ENCODE measurements around the gene PXT1. TPM values are rescaled to one million over a fixed set of nuclear protein-coding genes. Genes with fewer than 3 reads are reported as not detected.

The PXT1 gene
- total RNA-seq, 3 donors from 2014 or later (not counting 1 experiment from before 2014, with no cell fraction given), result 0.27 to 1.0 (median 0.28) TPM

- H3K4me3 ChIP-seq (ENCODE audit: low read length), result no peak overlapping the region
- H3K9me3 Mint-ChIP-seq, result no peaks in the 10 kb centered on the region
- WGBS (ENCODE audit: insufficient coverage), result no CpG with 5 or more reads among the region's 3 CpGs
- peaks cover 11% of the 10 kb centered on the region for H3K4me1 ChIP-seq (ENCODE audit: control insufficient read depth, insufficient read depth, low read length)
- H3K27ac ChIP-seq (ENCODE audit: low read length), result no peak overlapping the region
- H3K36me3 Mint-ChIP-seq, result no peaks in the 10 kb centered on the region
- ATAC-seq, result no peak
- TF ChIP-seq, protein P1, sequence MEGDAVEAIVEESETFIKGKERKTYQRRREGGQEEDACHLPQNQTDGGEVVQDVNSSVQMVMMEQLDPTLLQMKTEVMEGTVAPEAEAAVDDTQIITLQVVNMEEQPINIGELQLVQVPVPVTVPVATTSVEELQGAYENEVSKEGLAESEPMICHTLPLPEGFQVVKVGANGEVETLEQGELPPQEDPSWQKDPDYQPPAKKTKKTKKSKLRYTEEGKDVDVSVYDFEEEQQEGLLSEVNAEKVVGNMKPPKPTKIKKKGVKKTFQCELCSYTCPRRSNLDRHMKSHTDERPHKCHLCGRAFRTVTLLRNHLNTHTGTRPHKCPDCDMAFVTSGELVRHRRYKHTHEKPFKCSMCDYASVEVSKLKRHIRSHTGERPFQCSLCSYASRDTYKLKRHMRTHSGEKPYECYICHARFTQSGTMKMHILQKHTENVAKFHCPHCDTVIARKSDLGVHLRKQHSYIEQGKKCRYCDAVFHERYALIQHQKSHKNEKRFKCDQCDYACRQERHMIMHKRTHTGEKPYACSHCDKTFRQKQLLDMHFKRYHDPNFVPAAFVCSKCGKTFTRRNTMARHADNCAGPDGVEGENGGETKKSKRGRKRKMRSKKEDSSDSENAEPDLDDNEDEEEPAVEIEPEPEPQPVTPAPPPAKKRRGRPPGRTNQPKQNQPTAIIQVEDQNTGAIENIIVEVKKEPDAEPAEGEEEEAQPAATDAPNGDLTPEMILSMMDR (IDR thresholded peaks at IDR 0.05), result no peak
- H3K27me3 ChIP-seq (ENCODE audit: control insufficient read depth, insufficient read depth, low read length), result no peaks in the 10 kb centered on the region
- no peaks in the 10 kb centered on the region for H3K27me3 Mint-ChIP-seq (ENCODE audit: low read depth in 2 of 2)
- H3K9me3 ChIP-seq (ENCODE audit: control insufficient read depth, insufficient read depth, low read length), result no peaks in the 10 kb centered on the region
- peaks cover 15 to 17% of the 10 kb centered on the region in 2 donors for H3K4me1 Mint-ChIP-seq
- no peak overlapping the region for H3K4me3 Mint-ChIP-seq
- no peak for DNase-seq
- H3K36me3 ChIP-seq (ENCODE audit: control insufficient read depth, insufficient read depth, low read length), result no peaks in the 10 kb centered on the region
- intact Hi-C loops (cut with micrococcal nuclease), result no loop called here
- H3K27ac Mint-ChIP-seq, result no peak overlapping the region
These were observed 16.0 kb downstream of the PXT1 start for GRCh38 chr6:36426622-36427021.

DNA sequence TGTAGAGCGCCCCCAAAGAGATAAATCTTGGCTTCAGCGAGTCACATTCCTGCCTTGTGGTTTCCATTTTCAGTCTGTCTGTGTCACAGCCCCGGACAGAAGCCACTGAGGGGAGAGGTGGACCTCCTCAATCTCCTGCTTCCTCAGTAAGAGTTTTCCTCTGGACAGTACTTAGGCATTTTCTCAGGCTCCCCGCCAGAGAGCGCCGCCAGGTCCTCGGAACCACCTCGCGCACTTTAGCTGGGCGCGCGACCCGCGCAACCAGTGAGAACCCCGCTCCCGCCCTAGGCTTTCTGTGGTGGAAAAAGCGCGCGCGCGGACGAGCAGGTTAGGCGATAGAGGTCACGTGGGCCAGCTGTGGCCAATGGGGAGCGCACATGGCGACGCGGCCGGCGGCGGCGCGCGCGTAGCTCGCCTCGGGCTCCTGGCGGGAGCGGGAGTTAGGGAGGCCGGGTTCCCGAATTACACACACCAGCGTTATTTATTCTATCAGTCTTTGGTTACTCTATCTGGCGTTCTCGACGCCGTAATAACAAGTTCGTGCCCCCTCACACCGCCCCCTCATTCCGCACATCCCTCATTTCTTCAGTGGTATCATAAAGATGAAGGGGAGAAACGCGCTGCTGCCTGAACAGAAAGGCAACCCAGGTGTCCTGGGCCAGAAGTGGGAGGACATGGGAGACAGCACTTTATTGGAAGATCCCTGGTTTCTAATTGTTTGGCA lies 19.4 kb downstream of the PXT1 start:
- H3K4me3 Mint-ChIP-seq, result peak overlapping the region; percentile 91

DNA sequence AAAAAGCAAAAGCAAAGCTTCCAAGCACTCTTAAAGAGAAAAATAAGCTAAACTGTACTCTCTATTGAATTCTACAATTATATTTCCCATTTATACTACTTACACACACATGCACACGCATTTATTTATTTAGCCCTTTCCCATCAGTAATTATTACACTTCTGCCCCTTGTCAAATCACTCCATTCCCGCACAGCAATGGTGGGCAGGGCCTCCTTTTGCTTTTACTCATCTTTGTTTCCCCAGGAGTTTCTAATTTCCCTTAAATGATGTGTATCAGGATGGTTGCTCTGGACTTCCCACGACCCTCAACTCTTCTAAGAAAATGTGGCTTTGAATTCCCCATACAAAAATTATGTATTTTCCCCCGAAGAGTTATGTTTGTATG lies 19.9 kb downstream of the PXT1 start:
- H3K4me3 Mint-ChIP-seq, result peak overlapping the region; percentile 91
- H3K27me3 Mint-ChIP-seq (ENCODE audit: low read depth in 2 of 2), result no peaks in the 10 kb centered on the region
- no peaks in the 10 kb centered on the region for H3K36me3 Mint-ChIP-seq
- peak overlapping the region; percentile 86 for H3K4me3 ChIP-seq (ENCODE audit: low read length)
- H3K27ac ChIP-seq (ENCODE audit: low read length), result peak overlapping the region; percentile 80
- WGBS (ENCODE audit: insufficient coverage), result 40% methylated on average over 2 of the region's 4 CpGs
- ATAC-seq (no peak), DNase-seq (no peak)
- peak overlapping the region; percentile 91 to 92 for H3K27ac Mint-ChIP-seq
- no peaks in the 10 kb centered on the region for H3K9me3 Mint-ChIP-seq
- no peaks in the 10 kb centered on the region for H3K9me3 ChIP-seq (ENCODE audit: control insufficient read depth, insufficient read depth, low read length)
- H3K36me3 ChIP-seq (ENCODE audit: control insufficient read depth, insufficient read depth, low read length), result no peaks in the 10 kb centered on the region
- H3K4me1 ChIP-seq (ENCODE audit: control insufficient read depth, insufficient read depth, low read length), result peaks cover 11% of the 10 kb centered on the region
- TF ChIP-seq, protein P1 (IDR thresholded peaks at IDR 0.05), result no peak
- H3K4me1 Mint-ChIP-seq, result peaks cover 15 to 17% of the 10 kb centered on the region in 2 donors
- intact Hi-C loops (cut with micrococcal nuclease), result loop anchor here (1.0 to 5.0 kb wide), 5 partner anchors 19 to 335 kb away; partner anchors contain the start of genes SRSF3 and STK38
- H3K27me3 ChIP-seq (ENCODE audit: control insufficient read depth, insufficient read depth, low read length), result no peaks in the 10 kb centered on the region

More for the DNA sequence above, 19.4 kb downstream of the PXT1 start:
- Histone ChIP-seq H3K36me3 (ENCODE audit: control insufficient read depth, insufficient read depth, low read length) (no peaks in the 10 kb centered on the region), H3K4me3 (ENCODE audit: low read length) (peak overlapping the region; percentile 86), H3K27me3 (ENCODE audit: control insufficient read depth, insufficient read depth, low read length) (no peaks in the 10 kb centered on the region), H3K9me3 (ENCODE audit: control insufficient read depth, insufficient read depth, low read length) (no peaks in the 10 kb centered on the region), H3K4me1 (ENCODE audit: control insufficient read depth, insufficient read depth, low read length) (peaks cover 11% of the 10 kb centered on the region), H3K27ac (ENCODE audit: low read length) (peak overlapping the region; percentile 82)
- ATAC-seq (peak; percentile 96 to 99 (median 98)), DNase-seq (peak; percentile 98 to 99)
- Mint-ChIP-seq H3K9me3 (no peaks in the 10 kb centered on the region), H3K4me1 (peaks cover 15 to 17% of the 10 kb centered on the region in 2 donors), H3K36me3 (no peaks in the 10 kb centered on the region), H3K27me3 (ENCODE audit: low read depth in 2 of 2) (no peaks in the 10 kb centered on the region), H3K27ac (peak overlapping the region; percentile 91 to 92)
- TF ChIP-seq, protein P1 (IDR thresholded peaks at IDR 0.05), result peak; percentile 83
- intact Hi-C loops (cut with micrococcal nuclease), result loop anchor here (1.0 to 5.0 kb wide), 5 partner anchors 18 to 334 kb away; partner anchors contain the start of genes SRSF3 and STK38
- WGBS (ENCODE audit: insufficient coverage), result under 1% methylated on average over 49 of the region's 51 CpGs
